Brain pericyte (primary cell): ENCODE data around the gene NBPF26.
"Not testable (repeated sequence)": the region's sequence is repeated elsewhere in the genome, so short reads cannot be mapped to it uniquely, and the experiment has no call there.

Experiments used
- DNase-seq: peaks from one replicate; pipeline ENCODE4 v3.0.0-alpha.2; 2012; ENCODE audit warnings: low read depth, low spot score

The NBPF26 gene

DNA sequence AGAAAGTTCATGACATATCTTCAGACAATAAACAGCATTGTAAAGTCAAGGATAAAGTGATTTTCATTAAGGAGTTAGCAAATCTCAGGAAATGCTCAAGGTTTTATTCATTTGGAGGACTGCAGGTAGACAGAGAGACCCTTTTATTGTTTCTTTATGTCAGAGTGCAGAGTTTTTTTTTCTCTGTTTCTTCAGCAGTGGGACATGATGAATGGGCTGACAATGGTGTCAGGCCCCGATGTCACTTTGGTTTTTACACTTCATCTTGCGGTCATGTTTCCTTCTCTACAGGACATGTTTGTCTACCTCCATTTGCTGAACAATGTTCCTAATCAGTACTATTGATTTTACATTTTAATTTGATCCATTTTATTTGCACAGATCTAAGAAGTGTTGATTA, 134.4 kb downstream of the NBPF26 start:
- not testable (repeated sequence) for DNase-seq

GRCh38 chr1:120859615-120860234, 136.0 kb downstream of the NBPF26 start:
- DNase-seq = not testable (repeated sequence)

GRCh38 chr1:120878206-120878605, 154.5 kb downstream of the NBPF26 start:
- DNase-seq = not testable (repeated sequence)

GRCh38 chr1:120880056-120880455, 156.3 kb downstream of the NBPF26 start:
- not testable (repeated sequence) for DNase-seq

DNA sequence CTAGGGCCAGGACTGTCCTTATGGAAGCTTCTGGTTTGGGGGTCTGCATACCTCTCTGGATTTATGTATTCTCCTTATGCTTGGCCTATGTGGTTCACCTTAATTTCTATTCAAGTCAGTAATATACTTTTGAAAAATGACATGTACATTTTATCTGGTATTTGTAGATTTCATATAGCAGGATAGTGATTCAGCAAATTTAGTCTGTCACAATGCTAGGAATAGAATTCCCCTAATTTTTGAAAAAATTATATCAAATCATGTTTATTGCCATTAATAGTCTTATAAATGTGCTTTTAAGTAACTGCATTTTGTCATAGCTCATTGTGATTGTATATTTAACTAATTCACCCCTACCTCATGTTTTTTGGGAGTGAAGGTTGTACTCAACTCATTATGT, 158.2 kb downstream of the NBPF26 start:
- not testable (repeated sequence) for DNase-seq
